HCT116 (cell line): Measurements from ENCODE around the gene TRIM72. TPM values are rescaled to one million over a fixed set of nuclear protein-coding genes. Genes with fewer than 3 reads are reported as not detected.

ENCODE experiments used
- ATAC-seq: fragments of 200-7000 bp; cut with Tn5 transposase; 2 replicates; pipeline ENCODE4 v1.9.1; 2020; ENCODE audit warnings: mild to moderate bottlenecking, moderate library complexity
- BruUV-seq: library from RNA; stranded (reverse); fragments of 400-500 nt; replicated peaks from 2 replicates; lab custom pipeline; 2021; lab: Mats Ljungman, UMichigan
- CTCF ChIA-PET: fragments of 300-600 bp; sonication (Branson Sonifier 250); formaldehyde crosslinking; loops from one replicate; lab custom pipeline; 2021; ENCODE audit warnings: antibody characterized with exemption; lab: Charles Lee
- POLR2A ChIA-PET: fragments of 300-600, 350-600 bp; sonication (Branson Sonifier 250); formaldehyde crosslinking; loops from one replicate; lab custom pipeline; 2021; ENCODE audit warnings: antibody characterized with exemption; lab: Charles Lee
- RAD21 ChIA-PET, 2 experiments: fragments of 300-600 bp; sonication (Branson Sonifier 250); formaldehyde crosslinking; loops; one replicate each; lab custom pipeline; 2023; ENCODE audit warnings: low total read pairs in 2 of 2; ENCODE audit not compliant: uncharacterized antibody in 2 of 2, unreplicated experiment in 2 of 2, low non-redundant PET in 1 of 2; lab: Charles Lee
- DNase-seq: peaks from one replicate; pipeline ENCODE4 v3.0.0-alpha.2; 2010; ENCODE audit warnings: low read depth, low spot score
- H2AFZ ChIP-seq: fragments of 200-600 bp; shearing (Covaris generic), sonication (generic); 2 replicates; pipeline ENCODE4 v1.6.1; 2017; ENCODE audit warnings: low read depth, mixed run types, mixed read lengths, antibody characterized with exemption, low read length; ENCODE audit not compliant: poor library complexity, severe bottlenecking
- H3K27ac ChIP-seq: 2 replicates; pipeline ENCODE4 v1.5.1; 2012; ENCODE audit warnings: low read depth, low read length
- H3K27me3 ChIP-seq: fragments of 200-600 bp; sonication (generic); 2 replicates; pipeline ENCODE4 v1.6.1; 2016; ENCODE audit warnings: mixed run types, low read length, mixed read lengths; ENCODE audit not compliant: insufficient read depth
- H3K36me3 ChIP-seq, 2 experiments: fragments of 200-500 bp in 1 of 2; fragments of 200-600 bp in 1 of 2; sonication (Bioruptor generic) in 1 of 2; sonication (generic) in 1 of 2; 2 replicates each; pipeline versions ENCODE4 v1.5.1 to v1.6.1; 2014 to 2016; ENCODE audit warnings: low read length in 2 of 2, inconsistent platforms in 1 of 2, mixed read lengths in 1 of 2, mixed run types in 1 of 2; ENCODE audit not compliant: insufficient read depth in 2 of 2, control insufficient read depth in 1 of 2
- H3K4me1 ChIP-seq, 2 experiments: fragments of 200-600 bp in 1 of 2; sonication (generic) in 1 of 2; 2 replicates each; pipeline versions ENCODE4 v1.5.1 to v1.6.1; 2012 to 2017; ENCODE audit warnings: low read length in 2 of 2, inconsistent platforms in 1 of 2, mild to moderate bottlenecking in 1 of 2, mixed read lengths in 1 of 2, mixed run types in 1 of 2, moderate library complexity in 1 of 2; ENCODE audit not compliant: insufficient read depth in 2 of 2, control insufficient read depth in 1 of 2
- H3K4me2 ChIP-seq: fragments of 200-600 bp; sonication (generic); 2 replicates; pipeline ENCODE4 v1.6.1; 2017; ENCODE audit warnings: mixed run types, low read length, mixed read lengths
- H3K4me3 ChIP-seq, 2 experiments: fragments of 200-600 bp in 1 of 2; sonication (generic) in 1 of 2; replicated peaks in 1 of 2; 2 replicates each; pipeline ENCODE4 v1.5.1; 2011 to 2016; ENCODE audit warnings: low read length in 2 of 2, control low read depth in 1 of 2, low read depth in 1 of 2, mild to moderate bottlenecking in 1 of 2, mixed read lengths in 1 of 2, mixed run types in 1 of 2
- H3K79me2 ChIP-seq: fragments of 200-600 bp; sonication (generic); 2 replicates; pipeline ENCODE4 v1.6.1; 2017; ENCODE audit warnings: mild to moderate bottlenecking, mixed run types, low read length, moderate library complexity, mixed read lengths; ENCODE audit not compliant: insufficient read depth
- H3K9ac ChIP-seq: fragments of 200-600 bp; sonication (generic); 2 replicates; pipeline ENCODE4 v1.6.1; 2016; ENCODE audit warnings: low read length, mixed read lengths
- H3K9me2 ChIP-seq: fragments of 200-600 bp; sonication (generic), shearing (Covaris generic); 2 replicates; pipeline ENCODE4 v1.6.1; 2017; ENCODE audit warnings: mixed run types, mild to moderate bottlenecking, moderate library complexity; ENCODE audit not compliant: insufficient read depth
- H3K9me3 ChIP-seq, 2 experiments: fragments of 200-500 bp in 1 of 2; fragments of 200-600 bp in 1 of 2; sonication (Bioruptor generic) in 1 of 2; sonication (generic) in 1 of 2; 2 replicates each; pipeline ENCODE4 v1.6.1; 2014 to 2017; ENCODE audit warnings: low read length in 2 of 2, mixed read lengths in 2 of 2, inconsistent platforms in 1 of 2, low read depth in 1 of 2, mild to moderate bottlenecking in 1 of 2, mixed run types in 1 of 2, moderate library complexity in 1 of 2; ENCODE audit not compliant: control insufficient read depth in 1 of 2, insufficient read depth in 1 of 2
- H4K20me1 ChIP-seq: fragments of 200-600 bp; sonication (generic), shearing (Covaris generic); 2 replicates; pipeline ENCODE4 v1.6.1; 2017; ENCODE audit warnings: mixed run types, mild to moderate bottlenecking, moderate library complexity; ENCODE audit not compliant: insufficient read depth
- EZH2 ChIP-seq: fragments of 200-600 bp; sonication (generic); IDR thresholded peaks from 2 replicates; pipeline ENCODE4 v1.6.1; 2017; ENCODE audit warnings: antibody characterized with exemption, mixed run types
- JUND ChIP-seq: IDR thresholded peaks from 2 replicates; pipeline ENCODE4 v1.6.1; 2012
- POLR2A ChIP-seq: IDR thresholded peaks from 2 replicates; pipeline ENCODE4 v1.7.0; 2011; ENCODE audit warnings: borderline replicate concordance; ENCODE audit not compliant: insufficient read depth, insufficient read length; ENCODE audit errors: extremely low read depth
- SIN3A ChIP-seq: IDR thresholded peaks from 2 replicates; pipeline ENCODE4 v1.6.1; 2012; ENCODE audit warnings: low read depth
- YY1 ChIP-seq: IDR thresholded peaks from 2 replicates; pipeline ENCODE4 v1.6.1; 2011; ENCODE audit warnings: low read length, low read depth, moderate library complexity, mild to moderate bottlenecking; ENCODE audit not compliant: insufficient replicate concordance; ENCODE audit errors: extremely low read depth
- ZNF274 ChIP-seq: fragments of 200-500 bp; sonication (Bioruptor generic); IDR thresholded peaks from 2 replicates; pipeline ENCODE4 v1.6.1; 2014; ENCODE audit warnings: mild to moderate bottlenecking, low read depth, low read length, inconsistent platforms
- intact Hi-C: fragments of 100-400 bp; cut with micrococcal nuclease; formaldehyde crosslinking; loops from 2 replicates; pipeline ENCODE4 v1.10.0; 2022
- total RNA-seq: library from RNA; stranded (reverse); gene quantifications from one replicate; pipeline ENCODE4 v1.2.1, GENCODE V29; 2021; ENCODE audit not compliant: unreplicated experiment
- TF ChIP-seq, protein P1 (sequence below): IDR thresholded peaks from 2 replicates; pipeline ENCODE4 v1.6.1; 2012
- TF ChIP-seq, protein P2 (sequence below): IDR thresholded peaks from 2 replicates; pipeline ENCODE4 v1.6.1; 2011; ENCODE audit warnings: mild to moderate bottlenecking, low read length, moderate library complexity; ENCODE audit not compliant: insufficient replicate concordance; ENCODE audit errors: extremely low read depth
- TF ChIP-seq, protein P3 (sequence below): IDR thresholded peaks from 2 replicates; pipeline ENCODE4 v1.6.1; 2012; ENCODE audit warnings: low read depth

TRIM72 gene
- total RNA-seq, 1 experiment from 2014 or later: 43.8 TPM

DNA sequence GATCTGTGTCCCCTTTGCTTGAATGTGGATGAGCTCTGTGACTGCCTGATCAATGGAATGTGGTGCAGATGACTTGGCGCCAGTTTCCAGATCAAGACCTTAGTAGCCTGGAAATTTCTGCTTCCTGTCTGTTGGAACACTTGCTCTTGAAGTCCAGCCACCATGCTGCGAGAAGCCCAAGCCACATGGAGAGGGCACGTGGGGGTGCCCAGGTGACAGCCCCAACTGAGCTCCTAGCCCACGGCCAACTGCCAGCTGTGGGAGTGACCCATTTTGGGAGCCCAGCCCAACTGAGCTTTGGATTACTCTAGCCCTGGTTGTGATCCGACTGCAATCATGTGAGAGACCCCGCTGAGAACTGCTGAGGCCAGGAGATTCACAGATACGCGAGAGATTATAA, 42.5 kb downstream of the TRIM72 start:
- TF ChIP-seq, protein P1, sequence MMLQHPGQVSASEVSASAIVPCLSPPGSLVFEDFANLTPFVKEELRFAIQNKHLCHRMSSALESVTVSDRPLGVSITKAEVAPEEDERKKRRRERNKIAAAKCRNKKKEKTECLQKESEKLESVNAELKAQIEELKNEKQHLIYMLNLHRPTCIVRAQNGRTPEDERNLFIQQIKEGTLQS: no peak
- no peak for TF ChIP-seq YY1
- TF ChIP-seq, all 23 proteins: peak for 0
- intact Hi-C loops: no loop called here
- Histone ChIP-seq H3K4me2 (no peak overlapping the region), H3K79me2 (no peaks in the 10 kb centered on the region), H3K9me2 (no peaks in the 10 kb centered on the region), H3K4me3 (no peak overlapping the region), H3K9ac (no peak overlapping the region), H3K9me3 (no peaks in the 10 kb centered on the region), H3K27me3 (no peaks in the 10 kb centered on the region), H4K20me1 (no peaks in the 10 kb centered on the region), H3K4me1 (peaks cover 2 to 9% of the 10 kb centered on the region in 2 experiments; a peak in 3 of 4 replicates), H3K36me3 (no peaks in the 10 kb centered on the region), H3K27ac (no peak overlapping the region), H2AFZ (no peak overlapping the region)
- ChIA-PET RAD21 (no interaction called here), CTCF (no interaction called here), POLR2A (no interaction called here)
- BruUV-seq: no TSS peak
- DNase-seq: no peak
- no peak for ATAC-seq

DNA sequence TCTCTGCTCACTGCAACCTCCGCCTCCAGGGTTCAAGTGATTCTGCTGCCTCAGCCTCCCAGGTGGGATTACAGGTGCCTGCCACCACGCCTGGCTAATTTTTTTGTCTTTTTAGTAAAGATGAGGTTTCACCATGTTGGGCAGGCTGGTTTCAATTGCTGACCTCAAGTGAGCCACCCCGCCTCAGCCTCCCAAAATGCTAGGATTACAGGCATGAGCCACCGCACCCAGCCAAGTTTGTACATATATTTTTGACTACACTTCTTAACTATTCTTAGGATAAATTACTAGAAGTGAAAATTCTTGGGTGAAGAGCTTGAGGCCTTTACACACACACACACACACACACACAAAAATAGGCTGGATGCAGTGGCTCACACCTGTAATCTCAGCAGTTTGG, 44.4 kb downstream of the TRIM72 start:
- ChIA-PET CTCF (no interaction called here), RAD21 (no interaction called here)
- intact Hi-C loops: no loop called here
- no peaks in the 10 kb centered on the region for H3K36me3 ChIP-seq
- H3K4me1 ChIP-seq: peaks cover 2 to 8% of the 10 kb centered on the region in 2 experiments; a peak in 3 of 4 replicates
- no peak for ATAC-seq
- H2AFZ ChIP-seq: no peak overlapping the region
- H3K9me3 ChIP-seq: no peaks in the 10 kb centered on the region
- H3K79me2 ChIP-seq: no peaks in the 10 kb centered on the region
- no peaks in the 10 kb centered on the region for H3K27me3 ChIP-seq
- no peaks in the 10 kb centered on the region for H3K9me2 ChIP-seq
- no peak overlapping the region for H3K4me2 ChIP-seq
- TF ChIP-seq YY1: no peak
- no peak for TF ChIP-seq EZH2
- no peak for TF ChIP-seq POLR2A
- TF ChIP-seq SIN3A: no peak
- TF ChIP-seq JUND: no peak
- TF ChIP-seq, protein P2, sequence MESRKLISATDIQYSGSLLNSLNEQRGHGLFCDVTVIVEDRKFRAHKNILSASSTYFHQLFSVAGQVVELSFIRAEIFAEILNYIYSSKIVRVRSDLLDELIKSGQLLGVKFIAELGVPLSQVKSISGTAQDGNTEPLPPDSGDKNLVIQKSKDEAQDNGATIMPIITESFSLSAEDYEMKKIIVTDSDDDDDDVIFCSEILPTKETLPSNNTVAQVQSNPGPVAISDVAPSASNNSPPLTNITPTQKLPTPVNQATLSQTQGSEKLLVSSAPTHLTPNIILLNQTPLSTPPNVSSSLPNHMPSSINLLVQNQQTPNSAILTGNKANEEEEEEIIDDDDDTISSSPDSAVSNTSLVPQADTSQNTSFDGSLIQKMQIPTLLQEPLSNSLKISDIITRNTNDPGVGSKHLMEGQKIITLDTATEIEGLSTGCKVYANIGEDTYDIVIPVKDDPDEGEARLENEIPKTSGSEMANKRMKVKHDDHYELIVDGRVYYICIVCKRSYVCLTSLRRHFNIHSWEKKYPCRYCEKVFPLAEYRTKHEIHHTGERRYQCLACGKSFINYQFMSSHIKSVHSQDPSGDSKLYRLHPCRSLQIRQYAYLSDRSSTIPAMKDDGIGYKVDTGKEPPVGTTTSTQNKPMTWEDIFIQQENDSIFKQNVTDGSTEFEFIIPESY: no peak
- TF ChIP-seq, protein P3, sequence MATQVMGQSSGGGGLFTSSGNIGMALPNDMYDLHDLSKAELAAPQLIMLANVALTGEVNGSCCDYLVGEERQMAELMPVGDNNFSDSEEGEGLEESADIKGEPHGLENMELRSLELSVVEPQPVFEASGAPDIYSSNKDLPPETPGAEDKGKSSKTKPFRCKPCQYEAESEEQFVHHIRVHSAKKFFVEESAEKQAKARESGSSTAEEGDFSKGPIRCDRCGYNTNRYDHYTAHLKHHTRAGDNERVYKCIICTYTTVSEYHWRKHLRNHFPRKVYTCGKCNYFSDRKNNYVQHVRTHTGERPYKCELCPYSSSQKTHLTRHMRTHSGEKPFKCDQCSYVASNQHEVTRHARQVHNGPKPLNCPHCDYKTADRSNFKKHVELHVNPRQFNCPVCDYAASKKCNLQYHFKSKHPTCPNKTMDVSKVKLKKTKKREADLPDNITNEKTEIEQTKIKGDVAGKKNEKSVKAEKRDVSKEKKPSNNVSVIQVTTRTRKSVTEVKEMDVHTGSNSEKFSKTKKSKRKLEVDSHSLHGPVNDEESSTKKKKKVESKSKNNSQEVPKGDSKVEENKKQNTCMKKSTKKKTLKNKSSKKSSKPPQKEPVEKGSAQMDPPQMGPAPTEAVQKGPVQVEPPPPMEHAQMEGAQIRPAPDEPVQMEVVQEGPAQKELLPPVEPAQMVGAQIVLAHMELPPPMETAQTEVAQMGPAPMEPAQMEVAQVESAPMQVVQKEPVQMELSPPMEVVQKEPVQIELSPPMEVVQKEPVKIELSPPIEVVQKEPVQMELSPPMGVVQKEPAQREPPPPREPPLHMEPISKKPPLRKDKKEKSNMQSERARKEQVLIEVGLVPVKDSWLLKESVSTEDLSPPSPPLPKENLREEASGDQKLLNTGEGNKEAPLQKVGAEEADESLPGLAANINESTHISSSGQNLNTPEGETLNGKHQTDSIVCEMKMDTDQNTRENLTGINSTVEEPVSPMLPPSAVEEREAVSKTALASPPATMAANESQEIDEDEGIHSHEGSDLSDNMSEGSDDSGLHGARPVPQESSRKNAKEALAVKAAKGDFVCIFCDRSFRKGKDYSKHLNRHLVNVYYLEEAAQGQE: no peak
- TF ChIP-seq, protein P1: no peak
- no peak for TF ChIP-seq ZNF274
- TF ChIP-seq, all 23 proteins: peak for 0
- POLR2A ChIA-PET: no interaction called here
- no TSS peak for BruUV-seq
- no peak overlapping the region for H3K4me3 ChIP-seq
- H3K9ac ChIP-seq: no peak overlapping the region
- H3K27ac ChIP-seq: no peak overlapping the region
- no peaks in the 10 kb centered on the region for H4K20me1 ChIP-seq
- DNase-seq: no peak
